NB4 (cell line): Measurements from ENCODE around the gene CGNL1.

ENCODE experiments used
- CTCF ChIP-seq: IDR thresholded peaks from one replicate; pipeline ENCODE4 v1.5.1; 2012; ENCODE audit warnings: low read depth, low read length
- MAX ChIP-seq: IDR thresholded peaks from 2 replicates; pipeline ENCODE4 v1.6.1; 2011; ENCODE audit warnings: low read depth, low read length
- POLR2A ChIP-seq: IDR thresholded peaks from 2 replicates; pipeline ENCODE4 v1.6.1; 2011; ENCODE audit warnings: mild to moderate bottlenecking; ENCODE audit not compliant: insufficient read length; ENCODE audit errors: extremely low read depth

GRCh38 chr15:57563416-57563815 is 187.1 kb downstream of the CGNL1 start:
- TF ChIP-seq CTCF (no peak), MAX (no peak), POLR2A (no peak)
